Measurements from ENCODE around the gene CLDN8.

CLDN8 gene

DNA sequence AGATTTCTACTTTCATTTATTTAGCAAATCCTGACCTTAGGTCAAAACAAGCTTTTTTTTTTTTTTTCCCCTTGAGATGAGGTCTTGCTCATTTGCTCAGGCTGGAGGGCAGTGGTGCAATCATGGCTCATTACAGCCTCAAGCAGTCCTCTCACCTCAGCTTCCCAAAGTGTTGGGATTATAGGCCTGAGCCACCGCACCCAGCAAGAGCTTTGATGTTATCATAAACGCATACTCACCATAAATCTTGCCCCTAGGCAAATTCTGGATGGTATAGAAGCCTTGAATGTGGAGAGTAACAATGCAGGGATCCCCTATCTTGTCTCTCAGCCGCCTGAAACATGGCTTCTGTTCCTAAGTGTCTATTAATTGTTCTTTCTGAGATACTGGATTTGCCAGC, 24.8 kb upstream of the CLDN8 start:
- TF ChIP-seq CEBPB (IDR thresholded peaks at IDR 0.05) (no peak), EP300 (IDR thresholded peaks at IDR 0.05; ENCODE audit: borderline replicate concordance) (no peak), RAD21 (IDR thresholded peaks at IDR 0.05; ENCODE audit: low read depth) (no peak), CREB1 (IDR thresholded peaks at IDR 0.05; ENCODE audit: low read depth) (no peak), ZBTB7A (IDR thresholded peaks at IDR 0.05; ENCODE audit: low read depth) (no peak)
- TF ChIP-seq, protein P1, sequence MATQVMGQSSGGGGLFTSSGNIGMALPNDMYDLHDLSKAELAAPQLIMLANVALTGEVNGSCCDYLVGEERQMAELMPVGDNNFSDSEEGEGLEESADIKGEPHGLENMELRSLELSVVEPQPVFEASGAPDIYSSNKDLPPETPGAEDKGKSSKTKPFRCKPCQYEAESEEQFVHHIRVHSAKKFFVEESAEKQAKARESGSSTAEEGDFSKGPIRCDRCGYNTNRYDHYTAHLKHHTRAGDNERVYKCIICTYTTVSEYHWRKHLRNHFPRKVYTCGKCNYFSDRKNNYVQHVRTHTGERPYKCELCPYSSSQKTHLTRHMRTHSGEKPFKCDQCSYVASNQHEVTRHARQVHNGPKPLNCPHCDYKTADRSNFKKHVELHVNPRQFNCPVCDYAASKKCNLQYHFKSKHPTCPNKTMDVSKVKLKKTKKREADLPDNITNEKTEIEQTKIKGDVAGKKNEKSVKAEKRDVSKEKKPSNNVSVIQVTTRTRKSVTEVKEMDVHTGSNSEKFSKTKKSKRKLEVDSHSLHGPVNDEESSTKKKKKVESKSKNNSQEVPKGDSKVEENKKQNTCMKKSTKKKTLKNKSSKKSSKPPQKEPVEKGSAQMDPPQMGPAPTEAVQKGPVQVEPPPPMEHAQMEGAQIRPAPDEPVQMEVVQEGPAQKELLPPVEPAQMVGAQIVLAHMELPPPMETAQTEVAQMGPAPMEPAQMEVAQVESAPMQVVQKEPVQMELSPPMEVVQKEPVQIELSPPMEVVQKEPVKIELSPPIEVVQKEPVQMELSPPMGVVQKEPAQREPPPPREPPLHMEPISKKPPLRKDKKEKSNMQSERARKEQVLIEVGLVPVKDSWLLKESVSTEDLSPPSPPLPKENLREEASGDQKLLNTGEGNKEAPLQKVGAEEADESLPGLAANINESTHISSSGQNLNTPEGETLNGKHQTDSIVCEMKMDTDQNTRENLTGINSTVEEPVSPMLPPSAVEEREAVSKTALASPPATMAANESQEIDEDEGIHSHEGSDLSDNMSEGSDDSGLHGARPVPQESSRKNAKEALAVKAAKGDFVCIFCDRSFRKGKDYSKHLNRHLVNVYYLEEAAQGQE (IDR thresholded peaks at IDR 0.05; ENCODE audit: low read depth), result no peak

DNA sequence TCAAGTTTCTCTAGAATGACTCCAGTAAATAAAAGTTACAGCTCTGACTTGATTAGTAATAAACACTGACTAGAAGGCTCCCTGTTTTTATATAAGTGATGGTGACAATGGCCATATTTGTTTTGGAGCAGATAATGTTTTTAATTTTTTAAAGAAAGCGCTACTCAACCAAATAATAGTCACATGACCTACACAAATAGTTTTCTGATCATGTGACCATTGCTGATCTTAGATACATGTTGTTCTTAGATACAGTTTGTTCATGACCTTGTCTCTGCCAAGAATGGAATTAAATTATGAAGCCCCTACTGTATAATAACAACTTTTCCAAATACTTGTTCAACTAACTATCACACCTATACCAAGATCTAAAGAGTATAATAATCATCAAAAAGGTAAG, 22.3 kb upstream of the CLDN8 start:
- TF ChIP-seq TAF1 (IDR thresholded peaks at IDR 0.05; ENCODE audit: low read depth) (no peak), EP300 (IDR thresholded peaks at IDR 0.05; ENCODE audit: borderline replicate concordance) (no peak), RAD21 (IDR thresholded peaks at IDR 0.05; ENCODE audit: low read depth) (no peak), ZBTB7A (IDR thresholded peaks at IDR 0.05; ENCODE audit: low read depth) (no peak), TCF12 (IDR thresholded peaks at IDR 0.05; ENCODE audit: low read depth) (no peak), CEBPB (IDR thresholded peaks at IDR 0.05) (no peak), YY1 (IDR thresholded peaks at IDR 0.05; ENCODE audit: low read depth) (no peak), EGR1 (IDR thresholded peaks at IDR 0.05) (no peak), NFIC (IDR thresholded peaks at IDR 0.05) (no peak), FOXM1 (IDR thresholded peaks at IDR 0.05; ENCODE audit: borderline replicate concordance, low read depth) (no peak), CREB1 (IDR thresholded peaks at IDR 0.05; ENCODE audit: low read depth) (no peak), TEAD4 (IDR thresholded peaks at IDR 0.05) (no peak)
- TF ChIP-seq, protein P2, sequence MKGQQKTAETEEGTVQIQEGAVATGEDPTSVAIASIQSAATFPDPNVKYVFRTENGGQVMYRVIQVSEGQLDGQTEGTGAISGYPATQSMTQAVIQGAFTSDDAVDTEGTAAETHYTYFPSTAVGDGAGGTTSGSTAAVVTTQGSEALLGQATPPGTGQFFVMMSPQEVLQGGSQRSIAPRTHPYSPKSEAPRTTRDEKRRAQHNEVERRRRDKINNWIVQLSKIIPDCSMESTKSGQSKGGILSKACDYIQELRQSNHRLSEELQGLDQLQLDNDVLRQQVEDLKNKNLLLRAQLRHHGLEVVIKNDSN (IDR thresholded peaks at IDR 0.05), result no peak
- TF ChIP-seq, protein P3, sequence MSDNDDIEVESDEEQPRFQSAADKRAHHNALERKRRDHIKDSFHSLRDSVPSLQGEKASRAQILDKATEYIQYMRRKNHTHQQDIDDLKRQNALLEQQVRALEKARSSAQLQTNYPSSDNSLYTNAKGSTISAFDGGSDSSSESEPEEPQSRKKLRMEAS (IDR thresholded peaks at IDR 0.05), result no peak
- TF ChIP-seq, protein P1 (IDR thresholded peaks at IDR 0.05; ENCODE audit: low read depth), result no peak

DNA sequence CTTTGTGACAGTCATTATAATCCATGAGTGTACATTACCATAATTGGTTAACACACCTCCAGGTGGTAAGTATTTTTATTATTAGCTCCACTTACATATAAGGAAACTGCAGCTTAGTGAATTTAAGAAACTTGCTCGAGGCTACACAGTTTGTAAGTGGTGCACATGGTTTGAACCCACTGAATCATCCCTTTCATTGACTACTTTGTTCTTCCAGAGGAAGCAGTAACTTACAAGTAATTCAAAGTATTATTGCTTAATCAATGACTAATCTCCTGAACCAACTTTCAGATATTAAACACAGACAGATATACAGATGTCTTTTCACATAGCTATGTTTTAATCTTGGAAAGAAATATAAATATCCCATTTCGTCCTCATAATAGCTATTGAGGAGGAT, 18.7 kb upstream of the CLDN8 start:
- TF ChIP-seq TCF12 (IDR thresholded peaks at IDR 0.05; ENCODE audit: low read depth) (no peak), NFIC (IDR thresholded peaks at IDR 0.05) (no peak), TEAD4 (IDR thresholded peaks at IDR 0.05) (no peak), EGR1 (IDR thresholded peaks at IDR 0.05) (no peak), CREB1 (IDR thresholded peaks at IDR 0.05; ENCODE audit: low read depth) (no peak), ZBTB7A (IDR thresholded peaks at IDR 0.05; ENCODE audit: low read depth) (no peak), CEBPB (IDR thresholded peaks at IDR 0.05) (no peak), EP300 (IDR thresholded peaks at IDR 0.05; ENCODE audit: borderline replicate concordance) (no peak)
- TF ChIP-seq, protein P3 (IDR thresholded peaks at IDR 0.05), result no peak
- TF ChIP-seq, protein P1 (IDR thresholded peaks at IDR 0.05; ENCODE audit: low read depth), result no peak
- TF ChIP-seq, protein P2 (IDR thresholded peaks at IDR 0.05), result no peak

DNA sequence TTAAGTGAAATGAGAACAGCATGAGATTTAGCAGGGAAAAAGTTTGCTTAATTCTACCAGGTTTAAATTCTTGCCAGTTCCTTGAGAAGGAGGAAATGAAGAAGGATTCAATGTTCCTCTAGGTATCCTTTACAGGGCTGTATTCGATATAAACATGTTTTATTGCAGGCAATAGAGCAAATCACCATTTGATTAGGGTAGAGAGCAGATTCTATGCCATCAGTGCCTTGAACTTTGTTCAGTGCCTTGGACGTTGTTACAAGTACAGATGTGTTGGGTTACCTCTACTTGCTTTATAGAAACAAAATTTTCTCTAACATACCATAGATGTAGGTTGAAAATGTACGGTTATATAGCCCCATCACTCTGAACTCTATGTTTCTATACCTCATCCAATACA, 18.2 kb upstream of the CLDN8 start:
- TF ChIP-seq, protein P3 (IDR thresholded peaks at IDR 0.05), result no peak
- TF ChIP-seq YY1 (IDR thresholded peaks at IDR 0.05; ENCODE audit: low read depth) (no peak), EP300 (IDR thresholded peaks at IDR 0.05; ENCODE audit: borderline replicate concordance) (no peak), NFIC (IDR thresholded peaks at IDR 0.05) (no peak), ZBTB7A (IDR thresholded peaks at IDR 0.05; ENCODE audit: low read depth) (no peak), TAF1 (IDR thresholded peaks at IDR 0.05; ENCODE audit: low read depth) (no peak), EGR1 (IDR thresholded peaks at IDR 0.05) (no peak), CEBPB (IDR thresholded peaks at IDR 0.05) (no peak), TEAD4 (IDR thresholded peaks at IDR 0.05) (no peak)
- TF ChIP-seq, protein P2 (IDR thresholded peaks at IDR 0.05), result no peak
- TF ChIP-seq, protein P1 (IDR thresholded peaks at IDR 0.05; ENCODE audit: low read depth), result no peak

Data from Ishikawa (cell line).